ENCODE results near the gene AK8.
"Not testable (repeated sequence)": the region's sequence is repeated elsewhere in the genome, so short reads cannot be mapped to it uniquely, and the experiment has no call there.

The AK8 gene

GRCh38 chr9:132795511-132796303 lies 82.4 kb downstream of the AK8 start:
- no peak for DNase-seq

GRCh38 chr9:132794730-132795380 lies 83.2 kb downstream of the AK8 start:
- no peak for DNase-seq

- no peak for DNase-seq
Measured at GRCh38 chr9:132793606-132794580, 84.2 kb downstream of the AK8 start.

- no peak for DNase-seq
Measured at GRCh38 chr9:132792547-132792946, 85.5 kb downstream of the AK8 start.

GRCh38 chr9:132791699-132792240 lies 86.3 kb downstream of the AK8 start:
- no peak for DNase-seq

- DNase-seq = no peak
Measured at GRCh38 chr9:132789719-132790118, 88.4 kb downstream of the AK8 start.

GRCh38 chr9:132788378-132788777 lies 89.7 kb downstream of the AK8 start:
- DNase-seq = no peak

GRCh38 chr9:132787748-132788159 lies 90.3 kb downstream of the AK8 start:
- DNase-seq = no peak

- no peak for DNase-seq
Measured at GRCh38 chr9:132784286-132784830, 93.7 kb downstream of the AK8 start.

- no peak for DNase-seq
Measured at GRCh38 chr9:132783006-132783405, 95.1 kb downstream of the AK8 start.

- no peak for DNase-seq
Measured at GRCh38 chr9:132782037-132782436, 96.0 kb downstream of the AK8 start.

GRCh38 chr9:132780230-132781007 lies 97.7 kb downstream of the AK8 start:
- no peak for DNase-seq

GRCh38 chr9:132776891-132777290 lies 101.2 kb downstream of the AK8 start:
- no peak for DNase-seq

- no peak for DNase-seq
Measured at GRCh38 chr9:132776268-132776667, 101.8 kb downstream of the AK8 start.

- DNase-seq = no peak
Measured at GRCh38 chr9:132775720-132776119, 102.4 kb downstream of the AK8 start.

- DNase-seq = no peak
Measured at GRCh38 chr9:132774886-132775285, 103.2 kb downstream of the AK8 start.

GRCh38 chr9:132773764-132774339 lies 104.2 kb downstream of the AK8 start:
- DNase-seq = no peak

GRCh38 chr9:132773093-132773492 lies 105.0 kb downstream of the AK8 start:
- no peak for DNase-seq

- DNase-seq = not testable (repeated sequence)
Measured at GRCh38 chr9:132771752-132772151, 106.3 kb downstream of the AK8 start.

- DNase-seq = no peak
Measured at GRCh38 chr9:132770770-132771310, 107.2 kb downstream of the AK8 start.

Data from right forelimb (tissue), 1 donor.